Measurements from ENCODE around the gene NELFCD. TPM values are rescaled to one million over a fixed set of nuclear protein-coding genes. Genes with fewer than 3 reads are reported as not detected.

NELFCD gene
- total RNA-seq, 4 donors from 2014 or later = 44.7 to 63.5 (median 53.4) TPM

DNA sequence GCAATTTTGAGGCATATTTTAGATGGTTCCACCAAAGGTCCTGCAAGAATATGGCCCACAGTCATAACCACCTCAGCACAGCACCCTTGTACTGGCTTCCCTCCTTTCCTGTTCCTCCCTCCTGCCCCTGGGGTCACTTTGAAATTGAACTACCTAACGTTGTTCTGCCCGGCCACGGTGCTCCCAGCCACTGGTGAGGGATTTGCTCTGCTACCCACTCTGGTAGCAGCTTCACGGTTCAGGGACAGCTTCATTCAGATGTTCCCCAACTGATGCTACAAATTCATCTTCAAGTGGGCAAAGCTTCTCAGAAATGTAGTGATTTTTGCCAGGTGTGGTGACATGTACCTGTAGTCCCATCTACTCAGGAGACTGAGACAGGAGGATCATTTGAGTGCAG is 7.9 kb upstream of the NELFCD start:
- TF ChIP-seq, protein P1, sequence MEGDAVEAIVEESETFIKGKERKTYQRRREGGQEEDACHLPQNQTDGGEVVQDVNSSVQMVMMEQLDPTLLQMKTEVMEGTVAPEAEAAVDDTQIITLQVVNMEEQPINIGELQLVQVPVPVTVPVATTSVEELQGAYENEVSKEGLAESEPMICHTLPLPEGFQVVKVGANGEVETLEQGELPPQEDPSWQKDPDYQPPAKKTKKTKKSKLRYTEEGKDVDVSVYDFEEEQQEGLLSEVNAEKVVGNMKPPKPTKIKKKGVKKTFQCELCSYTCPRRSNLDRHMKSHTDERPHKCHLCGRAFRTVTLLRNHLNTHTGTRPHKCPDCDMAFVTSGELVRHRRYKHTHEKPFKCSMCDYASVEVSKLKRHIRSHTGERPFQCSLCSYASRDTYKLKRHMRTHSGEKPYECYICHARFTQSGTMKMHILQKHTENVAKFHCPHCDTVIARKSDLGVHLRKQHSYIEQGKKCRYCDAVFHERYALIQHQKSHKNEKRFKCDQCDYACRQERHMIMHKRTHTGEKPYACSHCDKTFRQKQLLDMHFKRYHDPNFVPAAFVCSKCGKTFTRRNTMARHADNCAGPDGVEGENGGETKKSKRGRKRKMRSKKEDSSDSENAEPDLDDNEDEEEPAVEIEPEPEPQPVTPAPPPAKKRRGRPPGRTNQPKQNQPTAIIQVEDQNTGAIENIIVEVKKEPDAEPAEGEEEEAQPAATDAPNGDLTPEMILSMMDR (IDR thresholded peaks at IDR 0.05) = no peak
- no peak for DNase-seq (ENCODE audit: low spot score)
- no peak for ATAC-seq (ENCODE audit: low FRiP score)

DNA sequence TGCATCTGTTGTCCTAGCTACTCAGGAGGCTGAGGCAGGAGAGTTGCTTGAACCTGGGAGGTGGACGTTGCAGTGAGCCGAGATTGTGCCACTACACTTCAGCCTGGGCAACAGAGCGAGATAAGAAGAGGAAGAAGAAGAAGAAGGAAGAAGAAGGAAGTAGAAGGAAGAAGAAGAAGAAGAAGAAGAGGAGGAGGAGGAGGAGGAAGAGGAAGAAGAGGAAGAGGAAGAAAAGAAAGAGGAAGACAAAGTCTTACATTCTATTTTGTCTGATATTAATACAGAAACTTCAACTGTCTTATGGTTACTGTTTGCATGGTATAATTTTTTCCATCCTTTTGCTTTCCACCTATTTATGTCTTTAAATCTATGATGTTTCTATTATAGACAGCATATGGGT is 7.2 kb upstream of the NELFCD start:
- TF ChIP-seq, protein P1 (IDR thresholded peaks at IDR 0.05) = no peak

GRCh38 chr20:58975353-58975752 is 5.7 kb upstream of the NELFCD start:
- ATAC-seq (ENCODE audit: low FRiP score) (no peak), DNase-seq (ENCODE audit: low spot score) (no peak)
- TF ChIP-seq, protein P1 (IDR thresholded peaks at IDR 0.05) = no peak

More for the DNA sequence above, 7.2 kb upstream of the NELFCD start:
- ATAC-seq (ENCODE audit: low FRiP score) = no peak
- no peak for DNase-seq (ENCODE audit: low spot score)

- ATAC-seq (ENCODE audit: low FRiP score) (no peak), DNase-seq (ENCODE audit: low spot score) (no peak)
- TF ChIP-seq, protein P1 (IDR thresholded peaks at IDR 0.05) = no peak
Observed at GRCh38 chr20:58976061-58976730, 4.9 kb upstream of the NELFCD start.

GRCh38 chr20:58978351-58979190 is 2.5 kb upstream of the NELFCD start:
- DNase-seq (ENCODE audit: low spot score) (no peak), ATAC-seq (ENCODE audit: low FRiP score) (no peak)
- TF ChIP-seq, protein P1 (IDR thresholded peaks at IDR 0.05) = no peak

GRCh38 chr20:58981628-58982364 is 740 bp downstream of the NELFCD start:
- TF ChIP-seq, protein P1 (IDR thresholded peaks at IDR 0.05) = no peak
- DNase-seq (ENCODE audit: low spot score) (no peak), ATAC-seq (ENCODE audit: low FRiP score) (no peak)

All from omental fat pad (tissue), 4 donors.